ENCODE measurements around the gene SHBG. TPM values are rescaled to one million over a fixed set of nuclear protein-coding genes. Genes with fewer than 3 reads are reported as not detected.

Gene SHBG
- total RNA-seq, 2 experiments from 2014 or later, result 0.53 TPM; not detected in 1

- Histone ChIP-seq H3K27ac (ENCODE audit: low read depth, low read length, poor library complexity, severe bottlenecking) (no peak within 1 kb of the TSS), H4K20me1 (ENCODE audit: insufficient read depth, low read length) (no peaks in the 10 kb centered on the region), H3K79me2 (ENCODE audit: insufficient read depth, low read depth, low read length) (no peaks in the 10 kb centered on the region), H3K9me3 (ENCODE audit: low read length) (no peaks in the 10 kb centered on the region), H3K4me1 (ENCODE audit: insufficient read depth, low read length, poor library complexity, severe bottlenecking) (peaks cover 1% of the 10 kb centered on the region), H3K4me3 (ENCODE audit: low read depth, low read length, poor library complexity, severe bottlenecking) (no peak within 1 kb of the TSS), H2AFZ (ENCODE audit: low read length) (no peak within 1 kb of the TSS), H3K4me2 (ENCODE audit: low read length) (no peak within 1 kb of the TSS), H3K36me3 (ENCODE audit: insufficient read depth, low read length) (peaks cover 85% of the 10 kb centered on the region), H3K9me2 (ENCODE audit: insufficient read depth, low read length) (no peaks in the 10 kb centered on the region)
- intact Hi-C loops (cut with micrococcal nuclease; ENCODE audit: unreplicated experiment), result no loop called here
- BruUV-seq (replicated peaks), result no TSS peak
- DNase-seq (ENCODE audit: low spot score), result no peak
- TF ChIP-seq EZH2phosphoT487 (IDR thresholded peaks at IDR 0.05; ENCODE audit: borderline replicate concordance, low read depth, low read length) (no peak), CTCF (conservative IDR thresholded peaks at IDR 0.05; ENCODE audit: low read length) (no peak)
- CTCF ChIA-PET (ENCODE audit: unreplicated experiment), result interaction anchor here (1.0 kb wide), 1 partner anchor 76 kb away, joined by 3 read pairs; no protein-coding TSS in a partner anchor
- POLR2A ChIA-PET, result no interaction called here
Measured at GRCh38 chr17:7589891-7590691, 39.8 kb upstream of the SHBG start, which contains the start of gene SOX15. TSS of gene SOX15 (minus strand) at chr17:7590094. CDS start at chr17:7589676, 418 bp downstream.

DNA sequence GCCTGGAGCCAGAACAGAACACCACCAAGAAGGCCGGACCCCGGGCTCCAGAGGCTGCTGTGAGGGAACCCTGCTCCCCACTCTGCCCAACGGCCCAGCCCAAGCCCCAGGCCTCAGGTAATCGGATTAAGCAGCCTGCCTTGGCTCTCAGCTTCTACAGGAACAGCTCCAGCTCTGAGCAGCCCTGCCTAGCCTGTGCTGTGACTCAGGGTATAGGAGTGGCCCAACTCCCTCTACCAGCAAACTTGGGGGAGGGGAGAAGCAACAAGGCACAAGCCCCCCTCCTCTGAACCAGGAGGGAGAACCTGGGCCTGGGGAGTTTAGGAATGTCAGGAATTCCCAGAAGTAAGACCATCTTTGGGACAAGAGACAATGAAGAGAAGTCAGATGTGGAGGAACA, 39.2 kb upstream of the SHBG start:
- Histone ChIP-seq H3K27ac (ENCODE audit: low read depth, low read length, poor library complexity, severe bottlenecking) (no peak overlapping the region), H3K4me2 (ENCODE audit: low read length) (no peak overlapping the region), H3K9me3 (ENCODE audit: low read length) (no peaks in the 10 kb centered on the region), H3K36me3 (ENCODE audit: insufficient read depth, low read length) (peaks cover 89% of the 10 kb centered on the region), H3K79me2 (ENCODE audit: insufficient read depth, low read depth, low read length) (no peaks in the 10 kb centered on the region), H3K9me2 (ENCODE audit: insufficient read depth, low read length) (no peaks in the 10 kb centered on the region), H3K4me1 (ENCODE audit: insufficient read depth, low read length, poor library complexity, severe bottlenecking) (no peaks in the 10 kb centered on the region), H2AFZ (ENCODE audit: low read length) (no peak overlapping the region), H4K20me1 (ENCODE audit: insufficient read depth, low read length) (no peaks in the 10 kb centered on the region), H3K4me3 (ENCODE audit: low read depth, low read length, poor library complexity, severe bottlenecking) (no peak overlapping the region)
- CTCF ChIA-PET (ENCODE audit: unreplicated experiment), result no interaction called here
- TF ChIP-seq EZH2phosphoT487 (IDR thresholded peaks at IDR 0.05; ENCODE audit: borderline replicate concordance, low read depth, low read length) (no peak), CTCF (conservative IDR thresholded peaks at IDR 0.05; ENCODE audit: low read length) (no peak)
- intact Hi-C loops (cut with micrococcal nuclease; ENCODE audit: unreplicated experiment), result no loop called here
- no TSS peak for BruUV-seq (replicated peaks)
- DNase-seq (ENCODE audit: low spot score), result no peak
- POLR2A ChIA-PET, result no interaction called here

GRCh38 chr17:7591596-7591995, 38.3 kb upstream of the SHBG start:
- CTCF ChIA-PET (ENCODE audit: unreplicated experiment), result no interaction called here
- H3K36me3 ChIP-seq (ENCODE audit: insufficient read depth, low read length), result peaks cover 92% of the 10 kb centered on the region
- H3K27ac ChIP-seq (ENCODE audit: low read depth, low read length, poor library complexity, severe bottlenecking), result no peak overlapping the region
- POLR2A ChIA-PET, result no interaction called here
- H3K9me2 ChIP-seq (ENCODE audit: insufficient read depth, low read length), result no peaks in the 10 kb centered on the region
- intact Hi-C loops (cut with micrococcal nuclease; ENCODE audit: unreplicated experiment), result no loop called here
- H3K9me3 ChIP-seq (ENCODE audit: low read length), result no peaks in the 10 kb centered on the region
- no TSS peak for BruUV-seq (replicated peaks)
- no peak for DNase-seq (ENCODE audit: low spot score)
- no peak for TF ChIP-seq EZH2phosphoT487 (IDR thresholded peaks at IDR 0.05; ENCODE audit: borderline replicate concordance, low read depth, low read length)
- TF ChIP-seq CTCF (conservative IDR thresholded peaks at IDR 0.05; ENCODE audit: low read length), result no peak
- no peaks in the 10 kb centered on the region for H3K79me2 ChIP-seq (ENCODE audit: insufficient read depth, low read depth, low read length)
- no peak overlapping the region for H3K4me3 ChIP-seq (ENCODE audit: low read depth, low read length, poor library complexity, severe bottlenecking)
- H3K4me1 ChIP-seq (ENCODE audit: insufficient read depth, low read length, poor library complexity, severe bottlenecking), result no peaks in the 10 kb centered on the region
- no peak overlapping the region for H3K4me2 ChIP-seq (ENCODE audit: low read length)
- H2AFZ ChIP-seq (ENCODE audit: low read length), result no peak overlapping the region
- H4K20me1 ChIP-seq (ENCODE audit: insufficient read depth, low read length), result no peaks in the 10 kb centered on the region
